MCF 10A (cell line): ENCODE measurements around the gene FABP3. TPM values are rescaled to one million over a fixed set of nuclear protein-coding genes. Genes with fewer than 3 reads are reported as not detected.

Source experiments
- BruUV-seq: library from RNA; stranded (reverse); fragments of 400-500 nt; replicated peaks from 2 replicates; lab custom pipeline; 2021; lab: Mats Ljungman, UMichigan
- CTCF ChIA-PET: fragments of 300-600 bp; sonication (Branson Sonifier 250); formaldehyde crosslinking; extraction: SDS; loops from one replicate; lab custom pipeline; 2021; ENCODE audit warnings: antibody characterized with exemption, inconsistent platforms; lab: Yijun Ruan, JAX
- POLR2A ChIA-PET: fragments of 300-600, 350-650 bp; sonication (Branson Sonifier 250); formaldehyde crosslinking; extraction: SDS; loops from one replicate; lab custom pipeline; 2020; ENCODE audit warnings: antibody characterized with exemption, inconsistent platforms; lab: Yijun Ruan, JAX
- DNase-seq: peaks from one replicate; pipeline ENCODE4 v3.0.0-alpha.2; 2018; ENCODE audit not compliant: unreplicated experiment
- H3K27ac Mint-ChIP-seq: one replicate; pipeline ENCODE4 v1.8.0; 2022; ENCODE audit warnings: mild to moderate bottlenecking, low read depth, mixed read lengths; ENCODE audit not compliant: unreplicated experiment
- H3K27me3 Mint-ChIP-seq: one replicate; pipeline ENCODE4 v1.8.0; 2022; ENCODE audit warnings: mixed read lengths; ENCODE audit not compliant: insufficient read depth, unreplicated experiment
- H3K36me3 Mint-ChIP-seq: one replicate; pipeline ENCODE4 v1.8.0; 2022; ENCODE audit warnings: mild to moderate bottlenecking, moderate library complexity, mixed read lengths; ENCODE audit not compliant: insufficient read depth, unreplicated experiment
- H3K4me1 Mint-ChIP-seq: one replicate; pipeline ENCODE4 v1.8.0; 2022; ENCODE audit warnings: mixed read lengths; ENCODE audit not compliant: insufficient read depth, unreplicated experiment
- H3K4me3 Mint-ChIP-seq: one replicate; pipeline ENCODE4 v1.8.0; 2022; ENCODE audit warnings: mild to moderate bottlenecking, moderate library complexity, mixed read lengths; ENCODE audit not compliant: unreplicated experiment
- H3K9me3 Mint-ChIP-seq: one replicate; pipeline ENCODE4 v1.8.0; 2022; ENCODE audit warnings: mixed read lengths; ENCODE audit not compliant: unreplicated experiment
- CTCF ChIP-seq: fragments of 200-600 bp; IDR thresholded peaks from one replicate; pipeline ENCODE4 v1.8.0; 2022; ENCODE audit warnings: antibody characterized with exemption, mild to moderate bottlenecking; ENCODE audit not compliant: unreplicated experiment
- intact Hi-C: fragments of 100-400 bp; cut with micrococcal nuclease; formaldehyde crosslinking; loops from 2 replicates; pipeline ENCODE4 v1.14.1; 2022
- total RNA-seq: library from RNA; stranded (reverse); gene quantifications from 2 replicates; pipeline ENCODE4 v1.2.3, GENCODE V29; 2022

The FABP3 gene
- total RNA-seq, 1 experiment from 2014 or later = not detected

GRCh38 chr1:31418626-31419323 lies 45.9 kb upstream of the FABP3 start:
- ChIA-PET POLR2A (interaction anchor here (1.3 to 2.4 kb wide), 3 partner anchors 8 to 130 kb away, joined by 5 to 8 read pairs (median 6); no protein-coding TSS in a partner anchor), CTCF (interaction anchor here (1.1 to 12.7 kb wide), 3 partner anchors 22 to 235 kb away, joined by 5 to 238 read pairs (median 33); no protein-coding TSS in a partner anchor)
- peaks cover 19% of the 10 kb centered on the region for H3K36me3 Mint-ChIP-seq
- H3K27me3 Mint-ChIP-seq = no peaks in the 10 kb centered on the region
- TF ChIP-seq CTCF = no peak
- H3K9me3 Mint-ChIP-seq = no peaks in the 10 kb centered on the region
- no peak overlapping the region for H3K4me3 Mint-ChIP-seq
- BruUV-seq = no TSS peak
- no peak for DNase-seq
- peaks cover 51% of the 10 kb centered on the region for H3K4me1 Mint-ChIP-seq
- H3K27ac Mint-ChIP-seq = no peak overlapping the region
- intact Hi-C loops = no loop called here

- H3K4me1 Mint-ChIP-seq = peaks cover 45% of the 10 kb centered on the region
- H3K27ac Mint-ChIP-seq = peak overlapping the region; percentile 4
- no peak overlapping the region for H3K4me3 Mint-ChIP-seq
Measured at GRCh38 chr1:31417148-31417547, 44.3 kb upstream of the FABP3 start.

GRCh38 chr1:31416101-31416736 lies 43.3 kb upstream of the FABP3 start:
- no TSS peak for BruUV-seq
- H3K27ac Mint-ChIP-seq = peak overlapping the region; percentile 67
- H3K4me3 Mint-ChIP-seq = peak overlapping the region; percentile 10
- H3K4me1 Mint-ChIP-seq = peaks cover 41% of the 10 kb centered on the region
- no peaks in the 10 kb centered on the region for H3K9me3 Mint-ChIP-seq
- DNase-seq = peak; percentile 83
- no peak for TF ChIP-seq CTCF
- POLR2A ChIA-PET = interaction anchor here (0.8 to 1.5 kb wide), 2 partner anchors 10 to 19 kb away, joined by 3 to 6 read pairs; no protein-coding TSS in a partner anchor
- CTCF ChIA-PET = interaction anchor here (0.8 to 12.7 kb wide), 2 partner anchors 20 to 131 kb away, joined by 3 to 238 read pairs; no protein-coding TSS in a partner anchor
- intact Hi-C loops = no loop called here
- peaks cover 11% of the 10 kb centered on the region for H3K36me3 Mint-ChIP-seq
- H3K27me3 Mint-ChIP-seq = no peaks in the 10 kb centered on the region

More at GRCh38 chr1:31417148-31417547, 44.3 kb upstream of the FABP3 start:
- TF ChIP-seq CTCF = no peak
- Mint-ChIP-seq H3K36me3 (peaks cover 15% of the 10 kb centered on the region), H3K9me3 (no peaks in the 10 kb centered on the region), H3K27me3 (no peaks in the 10 kb centered on the region)
- no peak for DNase-seq
- CTCF ChIA-PET = interaction anchor here (0.5 to 12.7 kb wide), 2 partner anchors 21 to 99 kb away, joined by 3 to 238 read pairs; no protein-coding TSS in a partner anchor
- POLR2A ChIA-PET = no interaction called here
- intact Hi-C loops = no loop called here
- BruUV-seq = no TSS peak

GRCh38 chr1:31415658-31416057 lies 42.8 kb upstream of the FABP3 start:
- intact Hi-C loops = no loop called here
- POLR2A ChIA-PET = interaction anchor here (1.5 to 2.0 kb wide), 2 partner anchors 10 to 21 kb away, joined by 3 to 10 read pairs; no protein-coding TSS in a partner anchor
- no peak for DNase-seq
- Mint-ChIP-seq H3K4me3 (peak overlapping the region; percentile 97), H3K36me3 (peaks cover 12% of the 10 kb centered on the region), H3K4me1 (peaks cover 39% of the 10 kb centered on the region), H3K9me3 (no peaks in the 10 kb centered on the region), H3K27me3 (no peaks in the 10 kb centered on the region), H3K27ac (peak overlapping the region; percentile 67)
- BruUV-seq = no TSS peak
- TF ChIP-seq CTCF = no peak
- CTCF ChIA-PET = interaction anchor here (12.7 kb wide), 1 partner anchor 19 kb away, joined by 238 read pairs; no protein-coding TSS in a partner anchor
